ENCODE data around the gene TNIK. TPM values are rescaled to one million over a fixed set of nuclear protein-coding genes. Genes with fewer than 3 reads are reported as not detected.

The TNIK gene
- total RNA-seq, 1 donor, result 24.2 TPM

DNA sequence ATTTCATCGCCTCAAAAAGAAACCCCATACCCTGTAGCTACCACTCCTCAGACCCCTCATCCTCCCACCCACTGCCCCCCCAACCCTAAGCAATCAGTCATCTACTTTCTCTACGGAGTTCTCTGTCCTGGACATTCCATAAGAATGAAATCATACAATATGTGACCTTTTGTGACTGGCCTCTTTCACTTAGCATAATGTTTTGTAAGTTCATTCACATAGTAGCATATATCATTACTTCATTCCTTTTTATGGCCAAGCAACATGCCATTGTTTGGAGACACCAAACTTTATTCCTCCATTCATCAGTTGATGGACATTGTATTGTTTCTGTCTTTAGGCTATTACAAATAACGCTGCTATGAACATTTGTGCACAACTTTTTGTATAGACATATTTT lies 64.2 kb downstream of the TNIK start:
- no peak overlapping the region for H3K4me3 ChIP-seq (ENCODE audit: low read depth, low read length)
- TF ChIP-seq, protein P1, sequence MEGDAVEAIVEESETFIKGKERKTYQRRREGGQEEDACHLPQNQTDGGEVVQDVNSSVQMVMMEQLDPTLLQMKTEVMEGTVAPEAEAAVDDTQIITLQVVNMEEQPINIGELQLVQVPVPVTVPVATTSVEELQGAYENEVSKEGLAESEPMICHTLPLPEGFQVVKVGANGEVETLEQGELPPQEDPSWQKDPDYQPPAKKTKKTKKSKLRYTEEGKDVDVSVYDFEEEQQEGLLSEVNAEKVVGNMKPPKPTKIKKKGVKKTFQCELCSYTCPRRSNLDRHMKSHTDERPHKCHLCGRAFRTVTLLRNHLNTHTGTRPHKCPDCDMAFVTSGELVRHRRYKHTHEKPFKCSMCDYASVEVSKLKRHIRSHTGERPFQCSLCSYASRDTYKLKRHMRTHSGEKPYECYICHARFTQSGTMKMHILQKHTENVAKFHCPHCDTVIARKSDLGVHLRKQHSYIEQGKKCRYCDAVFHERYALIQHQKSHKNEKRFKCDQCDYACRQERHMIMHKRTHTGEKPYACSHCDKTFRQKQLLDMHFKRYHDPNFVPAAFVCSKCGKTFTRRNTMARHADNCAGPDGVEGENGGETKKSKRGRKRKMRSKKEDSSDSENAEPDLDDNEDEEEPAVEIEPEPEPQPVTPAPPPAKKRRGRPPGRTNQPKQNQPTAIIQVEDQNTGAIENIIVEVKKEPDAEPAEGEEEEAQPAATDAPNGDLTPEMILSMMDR (IDR thresholded peaks at IDR 0.05; ENCODE audit: insufficient read depth, low read length), result no peak
- no peak for DNase-seq (ENCODE audit: low read depth)

GRCh38 chr3:171393032-171393744 lies 67.0 kb downstream of the TNIK start:
- no peak overlapping the region for H3K4me3 ChIP-seq (ENCODE audit: low read depth, low read length)
- DNase-seq (ENCODE audit: low read depth), result no peak
- TF ChIP-seq, protein P1 (IDR thresholded peaks at IDR 0.05; ENCODE audit: insufficient read depth, low read length), result no peak

DNA sequence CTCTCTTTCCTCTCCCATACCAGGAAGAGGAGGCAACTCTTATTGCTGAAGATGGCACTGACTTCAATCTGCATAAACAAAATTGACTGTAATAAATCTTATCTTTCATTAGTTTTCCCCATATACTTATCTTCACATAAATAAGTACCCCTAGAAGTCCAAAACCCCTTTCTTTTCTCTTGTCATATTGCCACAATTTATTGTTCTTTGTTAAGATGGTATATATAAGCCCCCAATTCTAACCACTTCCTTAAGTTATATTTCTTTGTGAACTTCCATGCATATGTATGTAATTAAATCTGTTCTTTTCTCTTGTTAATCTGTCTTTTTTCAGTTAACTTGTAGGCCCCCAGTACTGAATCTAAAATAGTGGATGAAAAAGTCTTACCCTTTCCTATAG lies 68.8 kb downstream of the TNIK start:
- TF ChIP-seq, protein P1 (IDR thresholded peaks at IDR 0.05; ENCODE audit: insufficient read depth, low read length), result no peak
- H3K4me3 ChIP-seq (ENCODE audit: low read depth, low read length), result no peak overlapping the region
- no peak for DNase-seq (ENCODE audit: low read depth)

DNA sequence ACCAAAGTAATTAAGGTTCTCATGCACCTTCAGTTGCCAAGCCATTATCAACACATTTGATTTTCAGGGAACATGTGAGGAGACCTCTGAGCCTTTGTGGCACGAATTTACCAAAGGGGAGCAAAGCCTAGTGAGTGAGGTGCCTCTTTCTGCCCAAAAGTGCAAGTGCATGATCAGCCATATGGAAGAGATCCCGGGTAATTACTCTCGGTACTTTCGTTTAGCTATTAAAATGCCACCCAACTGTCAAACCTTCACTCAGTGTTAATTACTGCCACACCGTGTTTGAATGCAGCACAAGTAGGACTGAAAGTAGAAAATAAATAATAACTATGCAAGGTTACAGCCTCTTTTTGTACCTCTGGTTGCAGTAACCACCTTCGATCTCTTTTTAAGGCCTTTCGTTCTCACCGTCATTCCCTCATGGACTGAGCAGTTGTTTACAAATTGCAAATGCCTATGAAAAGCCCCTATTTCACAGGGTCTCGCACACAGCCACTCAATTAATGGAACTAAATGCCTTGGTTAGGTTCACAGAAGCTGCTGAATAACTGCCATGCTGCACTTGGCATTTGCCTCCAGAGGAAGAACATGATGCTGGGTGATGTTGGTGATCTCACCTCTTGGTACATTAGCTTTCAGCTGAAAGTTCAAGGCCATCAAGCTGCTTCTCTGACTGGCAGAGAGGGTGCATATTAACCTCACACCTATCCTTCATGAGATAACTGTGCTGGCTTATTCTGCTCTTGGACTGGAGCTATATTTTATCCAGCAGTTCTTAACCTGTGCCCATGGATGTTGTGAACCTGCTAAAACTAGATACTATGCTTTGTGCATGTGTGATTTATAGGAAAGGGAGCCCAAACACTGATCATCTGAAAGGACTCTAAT lies 69.9 kb downstream of the TNIK start:
- no peak overlapping the region for H3K4me3 ChIP-seq (ENCODE audit: low read depth, low read length)
- DNase-seq (ENCODE audit: low read depth), result no peak
- TF ChIP-seq, protein P1 (IDR thresholded peaks at IDR 0.05; ENCODE audit: insufficient read depth, low read length), result no peak

GRCh38 chr3:171389491-171389890 lies 70.7 kb downstream of the TNIK start:
- H3K4me3 ChIP-seq (ENCODE audit: low read depth, low read length), result no peak overlapping the region
- DNase-seq (ENCODE audit: low read depth), result no peak
- TF ChIP-seq, protein P1 (IDR thresholded peaks at IDR 0.05; ENCODE audit: insufficient read depth, low read length), result no peak

- TF ChIP-seq, protein P1 (IDR thresholded peaks at IDR 0.05; ENCODE audit: insufficient read depth, low read length), result no peak
- H3K4me3 ChIP-seq (ENCODE audit: low read depth, low read length), result no peak overlapping the region
- DNase-seq (ENCODE audit: low read depth), result no peak
These were observed 71.7 kb downstream of the TNIK start for GRCh38 chr3:171388527-171388926.

All from fibroblast of the aortic adventitia (primary cell).